Measurements from ENCODE around the gene OGFOD3.
"Not testable (repeated sequence)": the region's sequence is repeated elsewhere in the genome, so short reads cannot be mapped to it uniquely, and the experiment has no call there.

Gene OGFOD3

DNA sequence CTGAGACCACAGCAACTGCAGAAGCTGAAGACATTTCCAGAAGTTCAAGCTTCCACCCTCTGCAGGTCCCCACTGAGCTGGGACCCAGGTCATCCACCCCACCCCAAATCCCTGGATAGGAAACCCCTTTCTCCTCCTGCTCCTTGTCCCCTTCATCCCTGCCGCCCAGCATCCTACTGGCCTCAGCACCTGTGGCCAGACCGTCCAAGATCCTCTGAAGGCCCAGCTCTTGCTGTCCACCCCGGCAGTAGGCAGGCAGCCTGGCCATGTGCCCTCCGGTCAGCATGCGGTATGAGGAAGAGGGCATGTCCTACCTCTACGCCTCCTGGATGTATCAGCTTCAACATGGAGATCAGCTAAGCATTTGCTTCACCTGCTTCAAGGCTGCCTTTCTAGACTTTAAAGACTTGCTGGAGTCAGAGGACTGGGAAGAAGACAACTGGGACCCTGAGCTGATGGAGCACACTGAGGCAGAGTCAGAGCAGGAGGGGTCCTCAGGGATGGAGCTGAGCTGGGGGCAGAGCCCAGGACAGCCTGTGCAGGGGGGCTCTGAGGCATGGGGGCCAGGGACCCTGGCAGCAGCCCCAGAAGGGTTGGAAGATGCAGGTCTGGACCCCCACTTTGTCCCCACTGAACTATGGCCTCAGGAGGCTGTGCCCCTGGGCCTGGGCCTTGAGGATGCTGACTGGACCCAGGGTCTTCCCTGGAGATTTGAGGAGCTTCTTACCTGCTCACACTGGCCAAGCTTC is 56.3 kb downstream of the OGFOD3 start:
- TF ChIP-seq, protein P1, sequence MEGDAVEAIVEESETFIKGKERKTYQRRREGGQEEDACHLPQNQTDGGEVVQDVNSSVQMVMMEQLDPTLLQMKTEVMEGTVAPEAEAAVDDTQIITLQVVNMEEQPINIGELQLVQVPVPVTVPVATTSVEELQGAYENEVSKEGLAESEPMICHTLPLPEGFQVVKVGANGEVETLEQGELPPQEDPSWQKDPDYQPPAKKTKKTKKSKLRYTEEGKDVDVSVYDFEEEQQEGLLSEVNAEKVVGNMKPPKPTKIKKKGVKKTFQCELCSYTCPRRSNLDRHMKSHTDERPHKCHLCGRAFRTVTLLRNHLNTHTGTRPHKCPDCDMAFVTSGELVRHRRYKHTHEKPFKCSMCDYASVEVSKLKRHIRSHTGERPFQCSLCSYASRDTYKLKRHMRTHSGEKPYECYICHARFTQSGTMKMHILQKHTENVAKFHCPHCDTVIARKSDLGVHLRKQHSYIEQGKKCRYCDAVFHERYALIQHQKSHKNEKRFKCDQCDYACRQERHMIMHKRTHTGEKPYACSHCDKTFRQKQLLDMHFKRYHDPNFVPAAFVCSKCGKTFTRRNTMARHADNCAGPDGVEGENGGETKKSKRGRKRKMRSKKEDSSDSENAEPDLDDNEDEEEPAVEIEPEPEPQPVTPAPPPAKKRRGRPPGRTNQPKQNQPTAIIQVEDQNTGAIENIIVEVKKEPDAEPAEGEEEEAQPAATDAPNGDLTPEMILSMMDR (IDR thresholded peaks at IDR 0.05; ENCODE audit: low read depth, low read length): no peak
- H3K4me3 ChIP-seq (ENCODE audit: low read depth, low read length): no peak overlapping the region

DNA sequence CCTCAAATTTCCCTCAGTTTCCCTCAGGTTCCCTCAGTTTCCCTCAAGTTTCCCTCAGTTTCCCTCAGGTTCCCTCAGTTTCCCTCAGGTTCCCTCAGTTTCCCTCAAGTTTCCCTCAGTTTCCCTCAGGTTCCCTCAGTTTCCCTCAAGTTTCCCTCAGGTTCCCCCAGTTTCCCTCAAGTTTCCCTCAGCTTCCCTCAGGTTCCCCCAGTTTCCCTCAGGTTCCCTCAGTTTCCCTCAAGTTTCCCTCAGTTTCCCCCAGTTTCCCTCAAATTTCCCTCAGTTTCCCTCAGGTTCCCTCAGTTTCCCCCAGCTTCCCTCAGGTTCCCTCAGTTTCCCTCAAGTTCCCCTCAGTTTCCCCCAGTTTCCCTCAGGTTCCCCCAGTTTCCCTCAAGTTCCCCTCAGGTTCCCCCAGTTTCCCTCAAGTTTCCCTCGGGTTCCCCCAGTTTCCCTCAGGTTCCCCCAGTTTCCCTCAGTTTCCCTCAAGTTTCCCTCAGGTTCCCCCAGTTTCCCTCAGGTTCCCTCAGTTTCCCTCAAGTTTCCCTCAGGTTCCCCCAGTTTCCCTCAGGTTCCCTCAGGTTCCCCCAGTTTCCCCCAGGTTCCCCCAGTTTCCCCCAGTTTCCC is 58.8 kb downstream of the OGFOD3 start:
- not testable (repeated sequence) for H3K4me3 ChIP-seq (ENCODE audit: low read depth, low read length)

DNA sequence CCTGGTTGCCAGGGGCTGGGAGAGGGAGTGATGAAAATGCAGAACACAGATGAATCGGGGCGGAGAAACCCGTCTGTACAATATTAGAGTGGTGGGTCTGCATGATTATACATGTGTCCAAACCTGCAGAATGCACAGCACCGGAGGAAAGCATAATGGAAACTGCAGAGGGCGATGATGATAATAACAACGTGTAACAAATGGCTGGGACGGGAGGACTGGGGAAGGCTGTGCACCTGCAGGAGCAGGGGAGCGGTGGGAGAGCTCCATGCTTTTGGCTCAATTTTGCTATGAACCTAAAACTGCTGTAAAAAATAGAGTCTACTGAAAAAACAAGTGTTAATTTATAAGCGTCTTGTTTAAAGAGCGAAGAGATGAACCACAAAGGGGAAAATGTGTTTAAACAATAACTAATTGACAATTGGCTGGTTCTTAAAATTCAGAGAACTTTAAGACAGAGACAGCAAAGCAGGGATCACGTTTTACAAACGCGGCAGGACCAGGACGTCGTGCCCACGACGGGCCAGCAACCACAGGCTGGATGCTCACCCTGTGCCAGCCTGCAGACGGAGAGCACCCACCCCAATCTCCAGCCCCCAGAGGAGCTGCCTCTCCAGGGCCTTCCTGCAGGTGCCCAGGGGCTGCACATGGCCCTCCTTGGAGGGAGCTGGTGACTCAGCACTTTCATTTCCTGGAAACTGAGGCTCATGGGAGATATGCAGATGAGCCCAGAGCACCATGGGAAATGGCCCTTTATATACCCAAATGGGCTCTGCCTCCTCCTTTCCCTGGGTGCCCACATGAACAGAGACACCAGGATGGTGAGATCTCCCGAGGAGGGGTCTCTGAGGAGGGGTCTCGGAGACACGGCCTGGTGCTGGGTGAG is 59.7 kb downstream of the OGFOD3 start, which contains the start of gene TEX19:
Gene TEX19 (plus strand): TSS at position 783 of the 886 bp plus-strand sequence. CDS start 2,904 bp downstream, outside the sequence.
- TF ChIP-seq, protein P1 (IDR thresholded peaks at IDR 0.05; ENCODE audit: low read depth, low read length): no peak
- no peak within 1 kb of the TSS for H3K4me3 ChIP-seq (ENCODE audit: low read depth, low read length)

DNA sequence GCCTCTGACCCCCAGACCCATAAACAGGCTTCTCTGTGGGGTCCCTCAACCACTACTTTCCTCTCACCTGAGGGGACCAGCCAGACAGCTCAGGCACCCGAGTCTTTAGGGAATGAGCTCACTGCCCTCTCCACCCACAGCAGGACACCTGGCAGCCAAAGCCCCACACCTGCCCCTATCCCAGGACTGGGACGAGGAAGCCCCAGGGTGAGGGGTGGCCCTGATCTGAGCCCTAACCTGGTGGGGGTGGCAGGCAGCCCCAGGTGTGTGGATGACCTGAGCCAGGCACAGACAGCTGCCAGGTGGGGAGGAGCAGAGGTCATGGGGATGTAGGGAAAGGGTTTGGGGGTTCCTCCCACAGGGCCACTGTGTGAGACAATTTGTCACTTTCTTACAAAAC is 61.0 kb downstream of the OGFOD3 start:
- TF ChIP-seq, protein P1 (IDR thresholded peaks at IDR 0.05; ENCODE audit: low read depth, low read length): no peak
- no peak overlapping the region for H3K4me3 ChIP-seq (ENCODE audit: low read depth, low read length)

DNA sequence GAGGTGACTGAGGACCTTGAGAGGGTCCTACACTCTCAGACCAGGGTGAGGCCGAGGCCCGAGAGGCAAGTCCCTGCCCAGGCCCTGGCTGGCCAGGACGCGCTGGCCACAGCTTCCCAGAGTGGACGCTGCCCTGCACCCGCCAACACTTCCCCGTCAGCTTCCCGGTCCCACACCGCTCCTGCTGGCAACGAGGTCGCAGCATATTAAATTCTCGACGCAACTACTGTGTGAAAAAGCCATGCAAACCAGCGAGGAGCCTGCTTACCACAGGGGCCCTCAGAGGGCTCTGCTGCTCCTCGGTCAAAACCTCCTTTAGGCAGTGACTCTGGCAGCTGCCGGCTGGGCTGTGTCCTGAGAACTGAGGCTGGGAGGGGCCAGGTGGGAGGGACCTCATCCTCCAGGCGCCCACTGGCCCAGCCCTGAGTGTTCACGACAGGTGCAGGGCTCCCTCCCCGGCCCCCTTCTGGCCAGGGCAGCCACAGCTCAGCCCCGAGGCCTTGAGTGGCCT is 61.5 kb downstream of the OGFOD3 start:
- TF ChIP-seq, protein P1 (IDR thresholded peaks at IDR 0.05; ENCODE audit: low read depth, low read length): no peak
- no peak overlapping the region for H3K4me3 ChIP-seq (ENCODE audit: low read depth, low read length)

DNA sequence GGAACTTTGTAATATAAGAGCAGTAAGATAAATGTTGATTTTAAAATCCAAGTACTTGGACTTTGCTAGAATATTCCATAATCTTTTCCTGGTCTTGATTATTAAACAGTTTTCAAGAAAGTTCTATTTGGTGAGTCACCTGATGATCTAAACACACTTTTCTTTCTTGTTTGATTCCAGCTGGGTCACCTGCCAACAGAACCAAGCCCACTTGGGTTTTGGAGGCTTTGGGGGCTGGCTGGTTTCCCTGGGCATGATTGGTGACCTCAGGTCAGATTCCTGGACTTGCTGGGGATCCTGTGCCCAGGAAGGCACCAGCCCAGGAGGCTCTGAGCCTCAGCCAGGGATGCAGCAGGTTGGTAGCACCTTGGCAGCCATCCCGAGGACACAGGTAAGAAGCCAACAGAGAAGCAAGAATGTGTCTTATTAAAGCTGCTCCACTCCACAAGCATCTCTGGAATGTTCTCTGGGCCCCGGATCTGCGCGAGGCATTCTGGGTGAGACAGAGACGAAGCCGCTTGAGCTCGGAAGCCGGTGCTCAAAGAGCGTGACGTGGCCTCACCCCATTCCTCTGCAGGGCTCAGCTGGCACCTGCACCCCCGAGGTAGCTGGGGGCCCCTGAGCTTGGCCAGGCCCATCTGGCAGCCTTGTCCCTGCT is 62.5 kb downstream of the OGFOD3 start:
- H3K4me3 ChIP-seq (ENCODE audit: low read depth, low read length): no peak overlapping the region
- TF ChIP-seq, protein P1 (IDR thresholded peaks at IDR 0.05; ENCODE audit: low read depth, low read length): no peak

DNA sequence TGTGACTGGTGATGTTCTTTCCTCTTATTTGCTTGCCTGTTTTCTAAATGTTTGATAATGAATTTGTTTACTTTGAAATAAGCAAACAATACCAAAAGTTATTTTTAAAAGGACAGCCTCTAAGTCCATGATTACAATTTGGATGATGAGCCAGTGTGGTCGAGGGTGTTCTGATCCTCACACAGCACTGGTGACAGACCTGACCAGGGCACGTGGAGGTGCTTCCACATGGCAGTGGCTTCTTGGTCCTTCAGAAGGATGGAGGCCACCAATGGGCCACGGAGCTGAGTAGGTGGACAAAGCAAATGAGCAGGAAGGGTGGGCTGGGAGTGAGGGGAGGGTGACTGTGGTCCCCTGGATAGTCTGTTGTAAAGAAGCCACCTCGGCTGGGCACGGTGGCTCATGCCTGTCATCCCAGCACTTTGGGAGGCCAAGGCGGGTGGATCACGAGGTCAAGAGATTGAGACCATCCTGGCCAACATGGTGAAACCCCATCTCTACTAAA is 63.5 kb downstream of the OGFOD3 start:
- TF ChIP-seq, protein P1 (IDR thresholded peaks at IDR 0.05; ENCODE audit: low read depth, low read length): no peak
- no peak overlapping the region for H3K4me3 ChIP-seq (ENCODE audit: low read depth, low read length)

All from WI38 (cell line).